Measurements from ENCODE around the gene C2CD4B.

DNA sequence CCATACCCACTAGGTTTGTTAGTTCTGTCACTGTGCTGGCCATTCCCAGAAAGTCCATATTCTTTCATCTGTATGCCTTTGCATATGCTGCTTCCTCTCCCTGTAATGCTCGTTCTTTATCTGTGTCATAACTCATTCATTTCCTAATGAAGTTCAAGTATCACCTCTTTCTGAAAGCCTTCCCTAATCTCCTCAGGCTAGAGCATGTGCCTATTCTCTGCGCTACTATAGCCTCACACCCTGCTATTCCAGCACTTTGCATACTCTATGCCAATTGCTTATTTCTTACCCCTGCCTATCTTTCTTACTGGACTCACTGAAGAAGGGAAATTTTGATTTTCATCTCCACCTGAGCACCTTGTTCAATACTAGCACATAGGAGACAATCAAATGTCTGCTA, 25.6 kb upstream of the C2CD4B start:
- TF ChIP-seq, protein P1, sequence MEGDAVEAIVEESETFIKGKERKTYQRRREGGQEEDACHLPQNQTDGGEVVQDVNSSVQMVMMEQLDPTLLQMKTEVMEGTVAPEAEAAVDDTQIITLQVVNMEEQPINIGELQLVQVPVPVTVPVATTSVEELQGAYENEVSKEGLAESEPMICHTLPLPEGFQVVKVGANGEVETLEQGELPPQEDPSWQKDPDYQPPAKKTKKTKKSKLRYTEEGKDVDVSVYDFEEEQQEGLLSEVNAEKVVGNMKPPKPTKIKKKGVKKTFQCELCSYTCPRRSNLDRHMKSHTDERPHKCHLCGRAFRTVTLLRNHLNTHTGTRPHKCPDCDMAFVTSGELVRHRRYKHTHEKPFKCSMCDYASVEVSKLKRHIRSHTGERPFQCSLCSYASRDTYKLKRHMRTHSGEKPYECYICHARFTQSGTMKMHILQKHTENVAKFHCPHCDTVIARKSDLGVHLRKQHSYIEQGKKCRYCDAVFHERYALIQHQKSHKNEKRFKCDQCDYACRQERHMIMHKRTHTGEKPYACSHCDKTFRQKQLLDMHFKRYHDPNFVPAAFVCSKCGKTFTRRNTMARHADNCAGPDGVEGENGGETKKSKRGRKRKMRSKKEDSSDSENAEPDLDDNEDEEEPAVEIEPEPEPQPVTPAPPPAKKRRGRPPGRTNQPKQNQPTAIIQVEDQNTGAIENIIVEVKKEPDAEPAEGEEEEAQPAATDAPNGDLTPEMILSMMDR (conservative IDR thresholded peaks at IDR 0.05 in 1 of 2, IDR thresholded peaks at IDR 0.05 in 1 of 2; ENCODE audit: extremely low read depth in 1 of 2, insufficient read depth in 1 of 2, low read depth in 1 of 2, low read length in 2 of 2) = no peak
- TF ChIP-seq EZH2 (IDR thresholded peaks at IDR 0.05; ENCODE audit: borderline replicate concordance, low read length) = no peak
